ENCODE data around the gene COA3.

GRCh38 chr17:42791948-42792347 lies 6.6 kb downstream of the COA3 start:
- TF ChIP-seq EZH2 (IDR thresholded peaks at IDR 0.05; ENCODE audit: borderline replicate concordance, insufficient read depth, low read depth, low read length, poor library complexity, severe bottlenecking) (no peak), CTCF (IDR thresholded peaks at IDR 0.05) (no peak)
